Measurements from ENCODE around the gene ADAD2.

The ADAD2 gene

GRCh38 chr16:84181144-84181915 lies 9.6 kb upstream of the ADAD2 start:
- TF ChIP-seq ZNF274 (IDR thresholded peaks at IDR 0.05; ENCODE audit: low read depth, low read length): no peak

GRCh38 chr16:84182104-84182503 lies 8.9 kb upstream of the ADAD2 start:
- no peak for TF ChIP-seq ZNF274 (IDR thresholded peaks at IDR 0.05; ENCODE audit: low read depth, low read length)

More at GRCh38 chr16:84181144-84181915, 9.6 kb upstream of the ADAD2 start:
- no peak overlapping the region for H3K4me3 ChIP-seq (ENCODE audit: low read length)

GRCh38 chr16:84182680-84183571 lies 8.0 kb upstream of the ADAD2 start:
- no peak overlapping the region for H3K4me3 ChIP-seq (ENCODE audit: low read length)
- no peak for TF ChIP-seq ZNF274 (IDR thresholded peaks at IDR 0.05; ENCODE audit: low read depth, low read length)

More at GRCh38 chr16:84182104-84182503, 8.9 kb upstream of the ADAD2 start:
- H3K4me3 ChIP-seq (ENCODE audit: low read length): no peak overlapping the region

- no peak overlapping the region for H3K4me3 ChIP-seq (ENCODE audit: low read length)
- no peak for TF ChIP-seq ZNF274 (IDR thresholded peaks at IDR 0.05; ENCODE audit: low read depth, low read length)
Observed at GRCh38 chr16:84183572-84183875, 7.4 kb upstream of the ADAD2 start.

- H3K4me3 ChIP-seq (ENCODE audit: low read length): no peak overlapping the region
Observed at GRCh38 chr16:84183911-84184591, 6.9 kb upstream of the ADAD2 start.

GRCh38 chr16:84184775-84185174 lies 6.2 kb upstream of the ADAD2 start:
- no peak for TF ChIP-seq ZNF274 (IDR thresholded peaks at IDR 0.05; ENCODE audit: low read depth, low read length)
- no peak overlapping the region for H3K4me3 ChIP-seq (ENCODE audit: low read length)

More at GRCh38 chr16:84183911-84184591, 6.9 kb upstream of the ADAD2 start:
- TF ChIP-seq ZNF274 (IDR thresholded peaks at IDR 0.05; ENCODE audit: low read depth, low read length): no peak

- TF ChIP-seq ZNF274 (IDR thresholded peaks at IDR 0.05; ENCODE audit: low read depth, low read length): no peak
- peak within 1 kb of the TSS; percentile 91 for H3K4me3 ChIP-seq (ENCODE audit: low read length)
Observed at GRCh38 chr16:84186685-84187437, 4.1 kb upstream of the ADAD2 start, which contains the start of gene TAF1C. TAF1C (minus strand) TSS chr16:84187057; CDS start chr16:84184988, 2,069 bp downstream.

- no peak overlapping the region for H3K4me3 ChIP-seq (ENCODE audit: low read length)
- no peak for TF ChIP-seq ZNF274 (IDR thresholded peaks at IDR 0.05; ENCODE audit: low read depth, low read length)
Observed at GRCh38 chr16:84191466-84191865, 509 bp downstream of the ADAD2 start.

- no peak overlapping the region for H3K4me3 ChIP-seq (ENCODE audit: low read length)
- no peak for TF ChIP-seq ZNF274 (IDR thresholded peaks at IDR 0.05; ENCODE audit: low read depth, low read length)
Observed at GRCh38 chr16:84193480-84193879, 2.5 kb downstream of the ADAD2 start.

- H3K4me3 ChIP-seq (ENCODE audit: low read length): no peak overlapping the region; the same call in 1 of the 2 replicates
- no peak for TF ChIP-seq ZNF274 (IDR thresholded peaks at IDR 0.05; ENCODE audit: low read depth, low read length)
Observed at GRCh38 chr16:84194018-84194417, 3.1 kb downstream of the ADAD2 start.

- no peak overlapping the region; the same call in 1 of the 2 replicates for H3K4me3 ChIP-seq (ENCODE audit: low read length)
- no peak for TF ChIP-seq ZNF274 (IDR thresholded peaks at IDR 0.05; ENCODE audit: low read depth, low read length)
Observed at GRCh38 chr16:84194470-84195200, 3.7 kb downstream of the ADAD2 start.

GRCh38 chr16:84195201-84196093 lies 4.5 kb downstream of the ADAD2 start:
- H3K4me3 ChIP-seq (ENCODE audit: low read length): no peak overlapping the region
- no peak for TF ChIP-seq ZNF274 (IDR thresholded peaks at IDR 0.05; ENCODE audit: low read depth, low read length)
